ENCODE measurements around the gene FBXW8.

Gene FBXW8

DNA sequence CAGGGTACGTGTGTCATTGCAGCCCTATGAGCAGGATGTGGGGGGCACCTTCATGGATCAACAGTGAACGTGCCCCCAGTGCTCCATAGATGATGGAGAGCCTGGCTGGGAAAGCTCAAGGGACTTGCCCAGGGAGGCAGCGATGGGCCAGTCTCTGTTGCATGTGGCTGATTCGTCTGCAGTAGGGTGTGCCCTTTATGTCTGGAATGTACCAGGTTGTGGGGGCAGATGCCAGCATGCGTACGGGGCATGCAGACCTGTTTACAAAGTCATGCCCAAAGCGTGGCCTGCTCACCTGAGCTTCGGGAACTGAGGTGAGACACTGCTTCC lies 116.1 kb downstream of the FBXW8 start:
- Histone ChIP-seq H3K9ac (ENCODE audit: low read depth, low read length) (no peak overlapping the region), H3K27ac (ENCODE audit: low read depth, low read length) (no peak overlapping the region), H3K4me3 (ENCODE audit: low read length) (no peak overlapping the region), H3K27me3 (ENCODE audit: insufficient read depth, low read length) (no peaks in the 10 kb centered on the region), H3K4me1 (ENCODE audit: insufficient read depth, low read length) (no peaks in the 10 kb centered on the region), H3K9me3 (ENCODE audit: insufficient read depth, low read depth, low read length) (no peaks in the 10 kb centered on the region), H3K36me3 (ENCODE audit: insufficient read depth, low read length) (peaks cover 47% of the 10 kb centered on the region)
- WGBS: 91% methylated on average over 8 of the region's 8 CpGs

DNA sequence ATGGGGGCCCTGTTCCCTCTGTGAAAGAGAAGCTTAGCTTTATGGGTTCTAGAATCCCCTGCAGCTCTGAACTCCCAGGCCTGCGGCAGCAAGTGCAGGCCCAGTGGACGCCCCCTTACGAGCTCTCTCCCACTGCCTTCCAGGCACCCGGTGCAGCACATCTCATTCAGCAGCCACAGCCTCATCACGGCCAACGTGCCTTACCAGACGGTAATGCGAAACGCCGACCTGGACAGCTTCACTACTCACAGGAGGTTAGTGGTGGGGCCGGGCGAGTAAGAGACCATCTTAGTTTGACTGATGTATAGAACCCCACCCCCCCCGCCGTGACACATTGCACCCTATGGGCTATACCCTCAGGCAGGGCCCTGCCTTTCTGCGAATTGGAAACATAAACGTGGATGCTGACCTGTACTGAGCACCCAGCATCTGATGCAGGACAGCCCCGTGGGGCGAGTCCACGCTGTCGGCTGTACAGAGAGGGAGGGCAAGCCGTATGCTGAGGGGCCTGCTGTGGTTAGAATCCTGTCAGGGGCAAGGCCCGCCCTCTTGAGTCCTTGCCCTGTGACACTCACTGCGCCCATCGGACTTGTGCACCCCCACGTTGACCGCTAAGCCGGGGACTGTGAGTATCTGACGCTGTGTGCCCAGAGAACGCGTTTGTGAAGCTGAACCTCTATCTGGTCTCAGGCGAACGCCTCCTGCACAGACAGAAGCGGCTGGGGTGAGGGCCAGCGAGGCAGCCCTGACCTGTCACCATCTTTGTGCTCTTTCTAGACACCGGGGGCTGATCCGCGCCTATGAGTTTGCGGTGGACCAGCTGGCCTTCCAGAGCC lies 116.7 kb downstream of the FBXW8 start:
- no peaks in the 10 kb centered on the region for H3K9me3 ChIP-seq (ENCODE audit: insufficient read depth, low read depth, low read length)
- no peak overlapping the region for H3K4me3 ChIP-seq (ENCODE audit: low read length)
- 94% methylated on average over 38 of the region's 38 CpGs for WGBS
- no peak overlapping the region for H3K9ac ChIP-seq (ENCODE audit: low read depth, low read length)
- no peak overlapping the region for H3K27ac ChIP-seq (ENCODE audit: low read depth, low read length)
- H3K27me3 ChIP-seq (ENCODE audit: insufficient read depth, low read length): no peaks in the 10 kb centered on the region
- H3K36me3 ChIP-seq (ENCODE audit: insufficient read depth, low read length): peaks cover 47% of the 10 kb centered on the region
- 0 out of 2 replicates have a peak, but pooled peaks cover 3% of the 10 kb centered on the region for H3K4me1 ChIP-seq (ENCODE audit: insufficient read depth, low read length)

- H3K36me3 ChIP-seq (ENCODE audit: insufficient read depth, low read length): peaks cover 47% of the 10 kb centered on the region
- H3K4me3 ChIP-seq (ENCODE audit: low read length): no peak overlapping the region
- no peak overlapping the region for H3K27ac ChIP-seq (ENCODE audit: low read depth, low read length)
- no peaks in the 10 kb centered on the region for H3K27me3 ChIP-seq (ENCODE audit: insufficient read depth, low read length)
- H3K9ac ChIP-seq (ENCODE audit: low read depth, low read length): no peak overlapping the region
- H3K9me3 ChIP-seq (ENCODE audit: insufficient read depth, low read depth, low read length): no peaks in the 10 kb centered on the region
- H3K4me1 ChIP-seq (ENCODE audit: insufficient read depth, low read length): 0 out of 2 replicates have a peak, but pooled peaks cover 4% of the 10 kb centered on the region
- 95% methylated on average over 14 of the region's 14 CpGs for WGBS
These were observed 117.5 kb downstream of the FBXW8 start for GRCh38 chr12:117028254-117028653.

GRCh38 chr12:117030187-117030900 lies 119.6 kb downstream of the FBXW8 start:
- H3K27me3 ChIP-seq (ENCODE audit: insufficient read depth, low read length): no peaks in the 10 kb centered on the region
- H3K4me3 ChIP-seq (ENCODE audit: low read length): no peak overlapping the region
- no peaks in the 10 kb centered on the region for H3K9me3 ChIP-seq (ENCODE audit: insufficient read depth, low read depth, low read length)
- peaks cover 30% of the 10 kb centered on the region for H3K36me3 ChIP-seq (ENCODE audit: insufficient read depth, low read length)
- 0 out of 2 replicates have a peak, but pooled peaks cover 4% of the 10 kb centered on the region for H3K4me1 ChIP-seq (ENCODE audit: insufficient read depth, low read length)
- H3K27ac ChIP-seq (ENCODE audit: low read depth, low read length): no peak overlapping the region
- 91% methylated on average over 19 of the region's 19 CpGs for WGBS
- no peak overlapping the region for H3K9ac ChIP-seq (ENCODE audit: low read depth, low read length)

DNA sequence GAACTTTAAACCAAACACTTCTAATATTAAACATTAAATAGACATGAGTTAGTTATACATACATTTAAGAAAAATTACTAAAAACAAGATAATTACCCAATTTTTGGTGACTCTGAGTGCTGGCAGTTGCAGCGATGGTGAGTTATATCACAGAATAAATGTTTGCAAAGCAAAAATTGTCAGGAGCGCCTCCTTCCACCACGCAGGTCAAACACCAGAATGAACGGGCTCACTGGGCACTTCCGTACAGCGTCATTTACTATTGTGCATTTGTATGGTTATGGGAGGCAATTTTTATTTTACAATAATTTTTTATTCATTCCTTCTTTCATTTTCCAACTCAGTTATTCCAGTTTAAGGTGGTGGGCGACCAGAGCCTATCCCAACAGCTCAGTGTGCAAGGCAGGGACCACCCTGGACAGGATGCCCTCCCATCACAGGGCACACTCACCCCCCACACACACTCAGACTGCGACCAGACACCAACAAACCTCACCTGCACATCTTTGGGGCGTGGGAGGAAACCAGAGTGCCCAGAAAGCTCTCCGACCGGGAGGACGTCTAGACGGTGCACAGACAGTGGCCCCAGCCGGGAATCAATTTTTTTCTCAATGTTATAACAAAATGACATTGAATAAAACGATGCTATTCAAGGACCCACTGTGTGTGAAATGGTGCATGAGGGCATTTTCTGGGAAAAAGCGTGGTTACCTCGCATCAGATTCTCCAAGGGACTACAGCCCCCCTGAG lies 121.3 kb downstream of the FBXW8 start:
- 0 out of 2 replicates have a peak, but pooled peaks cover 4% of the 10 kb centered on the region for H3K4me1 ChIP-seq (ENCODE audit: insufficient read depth, low read length)
- no peak overlapping the region for H3K27ac ChIP-seq (ENCODE audit: low read depth, low read length)
- H3K36me3 ChIP-seq (ENCODE audit: insufficient read depth, low read length): peaks cover 25% of the 10 kb centered on the region
- no peaks in the 10 kb centered on the region for H3K27me3 ChIP-seq (ENCODE audit: insufficient read depth, low read length)
- no peak overlapping the region for H3K4me3 ChIP-seq (ENCODE audit: low read length)
- H3K9me3 ChIP-seq (ENCODE audit: insufficient read depth, low read depth, low read length): no peaks in the 10 kb centered on the region
- WGBS: 93% methylated on average over 17 of the region's 17 CpGs
- H3K9ac ChIP-seq (ENCODE audit: low read depth, low read length): no peak overlapping the region

- Histone ChIP-seq H3K27me3 (ENCODE audit: insufficient read depth, low read length) (no peaks in the 10 kb centered on the region), H3K9ac (ENCODE audit: low read depth, low read length) (no peak overlapping the region), H3K27ac (ENCODE audit: low read depth, low read length) (no peak overlapping the region), H3K4me3 (ENCODE audit: low read length) (no peak overlapping the region), H3K4me1 (ENCODE audit: insufficient read depth, low read length) (0 out of 2 replicates have a peak, but pooled peaks cover 4% of the 10 kb centered on the region), H3K36me3 (ENCODE audit: insufficient read depth, low read length) (peaks cover 18% of the 10 kb centered on the region), H3K9me3 (ENCODE audit: insufficient read depth, low read depth, low read length) (no peaks in the 10 kb centered on the region)
- WGBS: 76% methylated on average over 34 of the region's 34 CpGs
These were observed 122.0 kb downstream of the FBXW8 start for GRCh38 chr12:117032593-117033381.

- WGBS: 85% methylated on average over 24 of the region's 24 CpGs
- Histone ChIP-seq H3K9ac (ENCODE audit: low read depth, low read length) (no peak overlapping the region), H3K27ac (ENCODE audit: low read depth, low read length) (no peak overlapping the region), H3K4me1 (ENCODE audit: insufficient read depth, low read length) (0 out of 2 replicates have a peak, but pooled peaks cover 4% of the 10 kb centered on the region), H3K27me3 (ENCODE audit: insufficient read depth, low read length) (no peaks in the 10 kb centered on the region), H3K36me3 (ENCODE audit: insufficient read depth, low read length) (peaks cover 10% of the 10 kb centered on the region), H3K9me3 (ENCODE audit: insufficient read depth, low read depth, low read length) (no peaks in the 10 kb centered on the region), H3K4me3 (ENCODE audit: low read length) (no peak overlapping the region)
These were observed 122.9 kb downstream of the FBXW8 start for GRCh38 chr12:117033382-117034221.

DNA sequence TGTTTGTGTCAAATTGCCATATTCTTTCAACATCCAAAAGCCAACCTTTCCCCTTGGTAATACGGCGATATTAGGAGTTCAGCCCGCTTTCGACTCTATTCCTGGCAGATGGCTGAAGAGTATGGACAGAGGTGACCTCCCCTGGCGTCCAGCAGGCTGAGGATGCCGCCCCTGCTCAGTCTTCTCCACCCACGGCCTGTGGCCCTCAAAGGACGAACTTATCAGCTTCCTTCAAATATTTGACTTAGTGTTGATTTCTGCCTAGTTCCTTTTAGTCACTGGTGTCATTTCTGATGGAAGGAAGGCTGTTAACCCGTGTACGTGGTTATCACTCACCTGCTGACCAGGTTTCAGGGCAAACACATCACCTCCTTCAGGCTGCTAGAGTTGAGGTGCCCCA lies 123.5 kb downstream of the FBXW8 start:
- no peaks in the 10 kb centered on the region for H3K9me3 ChIP-seq (ENCODE audit: insufficient read depth, low read depth, low read length)
- H3K36me3 ChIP-seq (ENCODE audit: insufficient read depth, low read length): peaks cover 4% of the 10 kb centered on the region
- H3K27ac ChIP-seq (ENCODE audit: low read depth, low read length): no peak overlapping the region
- H3K4me1 ChIP-seq (ENCODE audit: insufficient read depth, low read length): 0 out of 2 replicates have a peak, but pooled peaks cover 4% of the 10 kb centered on the region
- H3K9ac ChIP-seq (ENCODE audit: low read depth, low read length): no peak overlapping the region
- H3K27me3 ChIP-seq (ENCODE audit: insufficient read depth, low read length): no peaks in the 10 kb centered on the region
- WGBS: 92% methylated on average over 10 of the region's 10 CpGs
- H3K4me3 ChIP-seq (ENCODE audit: low read length): no peak overlapping the region

GRCh38 chr12:117034701-117035151 lies 124.0 kb downstream of the FBXW8 start:
- no peak overlapping the region for H3K9ac ChIP-seq (ENCODE audit: low read depth, low read length)
- 0 out of 2 replicates have a peak, but pooled peaks cover 4% of the 10 kb centered on the region for H3K4me1 ChIP-seq (ENCODE audit: insufficient read depth, low read length)
- no peaks in the 10 kb centered on the region for H3K9me3 ChIP-seq (ENCODE audit: insufficient read depth, low read depth, low read length)
- no peak overlapping the region for H3K27ac ChIP-seq (ENCODE audit: low read depth, low read length)
- no peaks in the 10 kb centered on the region for H3K27me3 ChIP-seq (ENCODE audit: insufficient read depth, low read length)
- no peak overlapping the region for H3K4me3 ChIP-seq (ENCODE audit: low read length)
- H3K36me3 ChIP-seq (ENCODE audit: insufficient read depth, low read length): peaks cover 4% of the 10 kb centered on the region
- 94% methylated on average over 17 of the region's 17 CpGs for WGBS

GRCh38 chr12:117035287-117035686 lies 124.5 kb downstream of the FBXW8 start:
- Histone ChIP-seq H3K36me3 (ENCODE audit: insufficient read depth, low read length) (no peaks in the 10 kb centered on the region), H3K27me3 (ENCODE audit: insufficient read depth, low read length) (no peaks in the 10 kb centered on the region), H3K27ac (ENCODE audit: low read depth, low read length) (no peak overlapping the region), H3K9ac (ENCODE audit: low read depth, low read length) (no peak overlapping the region), H3K4me3 (ENCODE audit: low read length) (no peak overlapping the region), H3K4me1 (ENCODE audit: insufficient read depth, low read length) (0 out of 2 replicates have a peak, but pooled peaks cover 4% of the 10 kb centered on the region), H3K9me3 (ENCODE audit: insufficient read depth, low read depth, low read length) (no peaks in the 10 kb centered on the region)
- WGBS: 89% methylated on average over 8 of the region's 8 CpGs
